Astrocyte (in vitro differentiated cells and primary cell): ENCODE results near the gene PTPRF. TPM values are rescaled to one million over a fixed set of nuclear protein-coding genes. Genes with fewer than 3 reads are reported as not detected.

Source experiments
- DNase-seq: peaks from one replicate; pipeline ENCODE4 v3.0.0-alpha.2; 2010; ENCODE audit warnings: low read depth
- FAIRE-seq: peaks from 2 replicates; lab custom pipeline; 2011; peaks lifted over from hg19 to GRCh38; lab: Jason Lieb, UNC
- H2AFZ ChIP-seq: 2 replicates; pipeline ENCODE4 v1.6.0; 2012; ENCODE audit warnings: low read depth, low read length, inconsistent platforms
- H3K27ac ChIP-seq: 2 replicates; pipeline ENCODE4 v1.5.1; 2011; ENCODE audit warnings: low read depth, low read length, inconsistent platforms
- H3K27me3 ChIP-seq: 2 replicates; pipeline ENCODE4 v1.6.0; 2011; ENCODE audit warnings: low read length, inconsistent platforms; ENCODE audit not compliant: insufficient read depth
- H3K36me3 ChIP-seq: 2 replicates; pipeline ENCODE4 v1.5.1; 2011; ENCODE audit warnings: low read length, inconsistent platforms; ENCODE audit not compliant: insufficient read depth
- H3K4me1 ChIP-seq: 2 replicates; pipeline ENCODE4 v1.5.1; 2011; ENCODE audit warnings: low read length, inconsistent platforms; ENCODE audit not compliant: insufficient read depth
- H3K4me2 ChIP-seq: 2 replicates; pipeline ENCODE4 v1.6.0; 2012; ENCODE audit warnings: low read length, inconsistent platforms
- H3K4me3 ChIP-seq: 2 replicates; pipeline ENCODE4 v1.5.1; 2011; ENCODE audit warnings: low read depth, mild to moderate bottlenecking, low read length, inconsistent platforms; ENCODE audit not compliant: insufficient read depth
- H3K79me2 ChIP-seq: 2 replicates; pipeline ENCODE4 v1.6.0; 2012; ENCODE audit warnings: mild to moderate bottlenecking, low read length, inconsistent platforms; ENCODE audit not compliant: insufficient read depth
- H3K9ac ChIP-seq: 2 replicates; pipeline ENCODE4 v1.6.0; 2012; ENCODE audit warnings: mild to moderate bottlenecking, low read length, inconsistent platforms
- H3K9me3 ChIP-seq: 2 replicates; pipeline ENCODE4 v1.5.1; 2012; ENCODE audit warnings: low read depth, mild to moderate bottlenecking, low read length, inconsistent platforms; ENCODE audit not compliant: insufficient read depth
- H4K20me1 ChIP-seq: 2 replicates; pipeline ENCODE4 v1.6.0; 2012; ENCODE audit warnings: low read length, inconsistent platforms; ENCODE audit not compliant: insufficient read depth
- H3K27ac Mint-ChIP-seq: one replicate; pipeline ENCODE4 v1.8.0; 2021; ENCODE audit warnings: mild to moderate bottlenecking, mixed read lengths; ENCODE audit not compliant: unreplicated experiment
- H3K27me3 Mint-ChIP-seq: one replicate; pipeline ENCODE4 v1.8.0; 2021; ENCODE audit warnings: low read depth, mixed read lengths; ENCODE audit not compliant: unreplicated experiment
- H3K36me3 Mint-ChIP-seq: one replicate; pipeline ENCODE4 v1.8.0; 2021; ENCODE audit warnings: low read depth, mixed read lengths; ENCODE audit not compliant: unreplicated experiment
- H3K4me1 Mint-ChIP-seq: one replicate; pipeline ENCODE4 v1.8.0; 2021; ENCODE audit warnings: low read depth, mixed read lengths; ENCODE audit not compliant: unreplicated experiment
- H3K4me3 Mint-ChIP-seq: one replicate; pipeline ENCODE4 v1.8.0; 2021; ENCODE audit warnings: mild to moderate bottlenecking, moderate library complexity, mixed read lengths; ENCODE audit not compliant: unreplicated experiment
- H3K9me3 Mint-ChIP-seq: one replicate; pipeline ENCODE4 v1.8.0; 2021; ENCODE audit warnings: mild to moderate bottlenecking, mixed read lengths; ENCODE audit not compliant: unreplicated experiment
- CTCF ChIP-seq: IDR thresholded peaks from 2 replicates; pipeline ENCODE4 v1.5.1; 2011; ENCODE audit warnings: low read depth, mild to moderate bottlenecking, inconsistent platforms, low read length, moderate library complexity; ENCODE audit not compliant: insufficient read depth
- EZH2 ChIP-seq: IDR thresholded peaks from 2 replicates; pipeline ENCODE4 v1.6.1; 2012; ENCODE audit warnings: mild to moderate bottlenecking, low read length, inconsistent platforms; ENCODE audit not compliant: insufficient read depth
- total RNA-seq: library from RNA; stranded (reverse); gene quantifications from 2 replicates; pipeline ENCODE4 v1.2.1, GENCODE V29; 2021

Gene PTPRF
- total RNA-seq, 1 donor from 2014 or later, result 275 TPM

- Histone ChIP-seq H4K20me1 (no peaks in the 10 kb centered on the region), H3K27ac (no peak overlapping the region), H3K4me2 (no peak overlapping the region), H3K4me3 (no peak overlapping the region), H3K36me3 (peaks cover 8% of the 10 kb centered on the region), H3K9ac (no peak overlapping the region), H3K9me3 (no peaks in the 10 kb centered on the region), H2AFZ (no peak overlapping the region), H3K27me3 (no peaks in the 10 kb centered on the region), H3K79me2 (no peaks in the 10 kb centered on the region), H3K4me1 (no peaks in the 10 kb centered on the region)
- Mint-ChIP-seq H3K27me3 (no peaks in the 10 kb centered on the region), H3K9me3 (no peaks in the 10 kb centered on the region), H3K4me3 (no peak overlapping the region), H3K36me3 (peaks cover 22% of the 10 kb centered on the region), H3K4me1 (no peaks in the 10 kb centered on the region), H3K27ac (peak overlapping the region; percentile 0)
- FAIRE-seq (no peak), DNase-seq (no peak)
- TF ChIP-seq CTCF, result no peak
- no peak for TF ChIP-seq EZH2
These were observed 73.5 kb downstream of the PTPRF start for GRCh38 chr1:43604192-43604591.

GRCh38 chr1:43605157-43605556 is 74.5 kb downstream of the PTPRF start:
- H3K4me1 ChIP-seq, result no peaks in the 10 kb centered on the region
- no peak overlapping the region for H2AFZ ChIP-seq
- Mint-ChIP-seq H3K36me3 (peaks cover 27% of the 10 kb centered on the region), H3K27ac (no peak overlapping the region), H3K4me1 (no peaks in the 10 kb centered on the region), H3K4me3 (no peak overlapping the region), H3K27me3 (no peaks in the 10 kb centered on the region), H3K9me3 (no peaks in the 10 kb centered on the region)
- H3K27me3 ChIP-seq, result no peaks in the 10 kb centered on the region
- FAIRE-seq, result no peak
- no peak overlapping the region for H3K27ac ChIP-seq
- H3K9me3 ChIP-seq, result no peaks in the 10 kb centered on the region
- H3K4me3 ChIP-seq, result no peak overlapping the region
- H3K36me3 ChIP-seq, result peaks cover 4% of the 10 kb centered on the region
- H3K4me2 ChIP-seq, result no peak overlapping the region
- H4K20me1 ChIP-seq, result no peaks in the 10 kb centered on the region
- no peak overlapping the region for H3K9ac ChIP-seq
- DNase-seq, result no peak
- H3K79me2 ChIP-seq, result no peaks in the 10 kb centered on the region
- TF ChIP-seq EZH2 (no peak), CTCF (no peak)

GRCh38 chr1:43605766-43606165 is 75.1 kb downstream of the PTPRF start:
- Histone ChIP-seq H3K36me3 (peaks cover 7% of the 10 kb centered on the region), H3K4me1 (no peaks in the 10 kb centered on the region), H3K79me2 (no peaks in the 10 kb centered on the region), H3K9me3 (no peaks in the 10 kb centered on the region), H3K9ac (no peak overlapping the region), H3K27ac (no peak overlapping the region), H3K4me2 (no peak overlapping the region), H3K4me3 (no peak overlapping the region), H4K20me1 (no peaks in the 10 kb centered on the region), H3K27me3 (no peaks in the 10 kb centered on the region), H2AFZ (no peak overlapping the region)
- DNase-seq (no peak), FAIRE-seq (no peak)
- no peak overlapping the region for H3K4me3 Mint-ChIP-seq
- H3K9me3 Mint-ChIP-seq, result no peaks in the 10 kb centered on the region
- H3K27ac Mint-ChIP-seq, result no peak overlapping the region
- TF ChIP-seq EZH2, result no peak
- no peak for TF ChIP-seq CTCF
- H3K36me3 Mint-ChIP-seq, result peaks cover 31% of the 10 kb centered on the region
- H3K4me1 Mint-ChIP-seq, result no peaks in the 10 kb centered on the region
- no peaks in the 10 kb centered on the region for H3K27me3 Mint-ChIP-seq
